Nephron (organoid): ENCODE data around the gene ANO10.
A peak's percentile ranks its signal among the peaks of the same experiment; 100 is the strongest.

ENCODE experiments used
- H3K27ac Mint-ChIP-seq, 3 experiments: 2 replicates each; pipeline ENCODE4 v1.8.0; 2020; ENCODE audit warnings: mixed read lengths in 3 of 3, mild to moderate bottlenecking in 2 of 3, moderate library complexity in 1 of 3
- H3K27me3 Mint-ChIP-seq: 2 replicates; pipeline ENCODE4 v1.8.0; 2021; ENCODE audit warnings: low read depth, mild to moderate bottlenecking, moderate library complexity, mixed read lengths
- H3K36me3 Mint-ChIP-seq: 2 replicates; pipeline ENCODE4 v1.8.0; 2020; ENCODE audit warnings: low read depth, mixed read lengths
- H3K4me1 Mint-ChIP-seq: 2 replicates; pipeline ENCODE4 v1.8.0; 2020; ENCODE audit warnings: mixed read lengths
- H3K4me3 Mint-ChIP-seq, 3 experiments: 2 replicates each; pipeline ENCODE4 v1.8.0; 2020; ENCODE audit warnings: mild to moderate bottlenecking in 3 of 3, mixed read lengths in 3 of 3, moderate library complexity in 2 of 3
- H3K9me3 Mint-ChIP-seq: 2 replicates; pipeline ENCODE4 v1.8.0; 2020; ENCODE audit warnings: mixed read lengths
- CTCF ChIP-seq, 3 experiments: fragments of 200-600 bp; sonication (generic); IDR thresholded peaks; one replicate each; pipeline ENCODE4 v1.5.0; 2021; ENCODE audit warnings: antibody characterized with exemption in 3 of 3; ENCODE audit not compliant: unreplicated experiment in 3 of 3

The ANO10 gene

GRCh38 chr3:43372809-43373559, 248.8 kb downstream of the ANO10 start:
- Mint-ChIP-seq H3K9me3 (no peaks in the 10 kb centered on the region), H3K4me3 (no peak overlapping the region), H3K4me1 (peaks cover 19% of the 10 kb centered on the region), H3K27ac (peak overlapping the region; percentile 47 to 74 (median 71)), H3K36me3 (no peaks in the 10 kb centered on the region), H3K27me3 (no peaks in the 10 kb centered on the region)
- no peak for TF ChIP-seq CTCF (IDR thresholded peaks at IDR 0.05; ENCODE audit: unreplicated experiment in 3 of 3)

- no peak for TF ChIP-seq CTCF (IDR thresholded peaks at IDR 0.05; ENCODE audit: unreplicated experiment in 3 of 3)
- no peaks in the 10 kb centered on the region for H3K36me3 Mint-ChIP-seq
Measured at GRCh38 chr3:43372007-43372740, 249.6 kb downstream of the ANO10 start.

GRCh38 chr3:43371494-43371893, 250.3 kb downstream of the ANO10 start:
- H3K9me3 Mint-ChIP-seq: no peaks in the 10 kb centered on the region
- H3K4me1 Mint-ChIP-seq: peaks cover 26% of the 10 kb centered on the region
- H3K27ac Mint-ChIP-seq: no peak overlapping the region
- no peaks in the 10 kb centered on the region for H3K36me3 Mint-ChIP-seq
- no peak for TF ChIP-seq CTCF (IDR thresholded peaks at IDR 0.05; ENCODE audit: unreplicated experiment in 3 of 3)
- no peak overlapping the region for H3K4me3 Mint-ChIP-seq
- no peaks in the 10 kb centered on the region for H3K27me3 Mint-ChIP-seq

More at GRCh38 chr3:43372007-43372740, 249.6 kb downstream of the ANO10 start:
- no peak overlapping the region for H3K4me3 Mint-ChIP-seq
- peak overlapping the region; percentile 4 to 71 (median 47) for H3K27ac Mint-ChIP-seq
- H3K4me1 Mint-ChIP-seq: peaks cover 20% of the 10 kb centered on the region
- H3K27me3 Mint-ChIP-seq: no peaks in the 10 kb centered on the region
- no peaks in the 10 kb centered on the region for H3K9me3 Mint-ChIP-seq

- TF ChIP-seq CTCF (IDR thresholded peaks at IDR 0.05; ENCODE audit: unreplicated experiment in 3 of 3): no peak
- Mint-ChIP-seq H3K9me3 (no peaks in the 10 kb centered on the region), H3K4me3 (no peak overlapping the region), H3K27ac (no peak overlapping the region), H3K27me3 (no peaks in the 10 kb centered on the region), H3K4me1 (peaks cover 30% of the 10 kb centered on the region), H3K36me3 (peaks cover 4% of the 10 kb centered on the region)
Measured at GRCh38 chr3:43370293-43370980, 251.4 kb downstream of the ANO10 start.

GRCh38 chr3:43369404-43370292, 252.2 kb downstream of the ANO10 start:
- no peak overlapping the region for H3K4me3 Mint-ChIP-seq
- H3K9me3 Mint-ChIP-seq: no peaks in the 10 kb centered on the region
- peaks cover 30% of the 10 kb centered on the region for H3K4me1 Mint-ChIP-seq
- no peak overlapping the region for H3K27ac Mint-ChIP-seq
- no peaks in the 10 kb centered on the region for H3K27me3 Mint-ChIP-seq
- peaks cover 7% of the 10 kb centered on the region for H3K36me3 Mint-ChIP-seq
- no peak for TF ChIP-seq CTCF (IDR thresholded peaks at IDR 0.05; ENCODE audit: unreplicated experiment in 3 of 3)
